Neural crest cell (in vitro differentiated cells): ENCODE measurements around the gene GPR157. TPM values are rescaled to one million over a fixed set of nuclear protein-coding genes. Genes with fewer than 3 reads are reported as not detected.

Source experiments
- DNase-seq: peaks from one replicate; pipeline ENCODE4 v3.0.0; 2021; ENCODE audit warnings: low read depth, mixed read lengths, low spot score
- H3K27ac Mint-ChIP-seq: one replicate; pipeline ENCODE4 v1.8.0; 2021; ENCODE audit warnings: mild to moderate bottlenecking, mixed read lengths; ENCODE audit not compliant: unreplicated experiment
- H3K27me3 Mint-ChIP-seq: 2 replicates; pipeline ENCODE4 v1.8.0; 2021; ENCODE audit warnings: low read depth, mild to moderate bottlenecking, mixed read lengths
- H3K36me3 Mint-ChIP-seq: 2 replicates; pipeline ENCODE4 v1.8.0; 2021; ENCODE audit warnings: low read depth, mild to moderate bottlenecking, mixed read lengths
- H3K4me1 Mint-ChIP-seq: 2 replicates; pipeline ENCODE4 v1.8.0; 2021; ENCODE audit warnings: mixed read lengths
- H3K4me3 Mint-ChIP-seq: one replicate; pipeline ENCODE4 v1.8.0; 2021; ENCODE audit warnings: mild to moderate bottlenecking, mixed read lengths
- H3K9me3 Mint-ChIP-seq: 2 replicates; pipeline ENCODE4 v1.8.0; 2021; ENCODE audit warnings: mixed read lengths
- total RNA-seq: library from RNA; stranded (reverse); gene quantifications from 2 replicates; pipeline ENCODE4 v1.2.1, GENCODE V29; 2021
- TF ChIP-seq, protein P1 (sequence below): fragments of 200-600 bp; sonication (generic); conservative IDR thresholded peaks from 2 replicates; pipeline ENCODE4 v1.5.0; 2021; ENCODE audit warnings: antibody characterized with exemption, mild to moderate bottlenecking

GPR157 gene
- total RNA-seq, 1 donor from 2014 or later, result 1.9 TPM

DNA sequence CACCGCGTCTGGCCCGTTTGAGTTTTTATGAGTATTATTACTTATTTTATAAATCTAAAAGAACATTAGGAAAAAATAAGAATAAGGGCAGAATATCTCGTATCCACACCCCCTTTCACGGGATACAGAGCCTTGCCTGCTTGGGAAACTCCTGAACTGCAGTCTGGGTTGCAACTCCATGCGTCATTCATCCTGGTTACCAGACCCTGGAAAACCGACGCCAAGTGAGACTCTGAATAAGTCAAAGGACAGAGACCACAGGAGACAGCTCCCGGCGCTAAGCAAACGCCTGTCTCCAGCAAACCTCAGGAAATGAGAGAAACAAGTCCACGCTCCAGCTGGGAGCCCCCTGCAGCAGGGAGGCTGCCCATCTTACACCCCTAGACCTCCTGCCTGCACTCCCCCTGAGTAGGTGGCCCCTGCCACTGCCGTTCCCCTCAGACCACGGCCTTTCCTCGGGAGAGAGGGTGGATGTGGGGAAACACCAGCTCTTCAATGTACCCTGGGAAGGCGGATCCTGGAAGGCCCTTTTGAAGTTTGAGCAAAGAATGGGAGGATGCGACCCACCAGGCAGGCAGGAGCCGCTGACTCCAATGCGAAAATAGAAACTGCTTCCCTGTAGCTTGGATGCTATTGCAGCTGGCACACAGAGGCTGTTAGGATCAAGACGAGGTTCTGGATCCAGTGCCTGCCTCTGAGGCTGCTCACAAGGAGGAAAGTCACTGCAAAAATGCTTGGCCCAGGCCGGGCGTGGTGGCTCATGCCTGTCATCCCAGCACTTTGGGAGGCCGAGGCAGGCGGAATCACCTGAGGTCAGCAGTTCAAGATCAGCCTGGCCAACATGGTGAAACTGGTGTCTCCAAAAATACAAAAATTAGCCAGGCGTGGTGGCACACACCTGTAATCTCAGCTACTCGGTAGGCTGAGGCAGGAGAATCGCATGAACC lies 37.7 kb upstream of the GPR157 start:
- H3K27ac Mint-ChIP-seq, result no peak overlapping the region
- peaks cover 3% of the 10 kb centered on the region for H3K27me3 Mint-ChIP-seq
- DNase-seq, result no peak
- H3K36me3 Mint-ChIP-seq, result no peaks in the 10 kb centered on the region
- TF ChIP-seq, protein P1, sequence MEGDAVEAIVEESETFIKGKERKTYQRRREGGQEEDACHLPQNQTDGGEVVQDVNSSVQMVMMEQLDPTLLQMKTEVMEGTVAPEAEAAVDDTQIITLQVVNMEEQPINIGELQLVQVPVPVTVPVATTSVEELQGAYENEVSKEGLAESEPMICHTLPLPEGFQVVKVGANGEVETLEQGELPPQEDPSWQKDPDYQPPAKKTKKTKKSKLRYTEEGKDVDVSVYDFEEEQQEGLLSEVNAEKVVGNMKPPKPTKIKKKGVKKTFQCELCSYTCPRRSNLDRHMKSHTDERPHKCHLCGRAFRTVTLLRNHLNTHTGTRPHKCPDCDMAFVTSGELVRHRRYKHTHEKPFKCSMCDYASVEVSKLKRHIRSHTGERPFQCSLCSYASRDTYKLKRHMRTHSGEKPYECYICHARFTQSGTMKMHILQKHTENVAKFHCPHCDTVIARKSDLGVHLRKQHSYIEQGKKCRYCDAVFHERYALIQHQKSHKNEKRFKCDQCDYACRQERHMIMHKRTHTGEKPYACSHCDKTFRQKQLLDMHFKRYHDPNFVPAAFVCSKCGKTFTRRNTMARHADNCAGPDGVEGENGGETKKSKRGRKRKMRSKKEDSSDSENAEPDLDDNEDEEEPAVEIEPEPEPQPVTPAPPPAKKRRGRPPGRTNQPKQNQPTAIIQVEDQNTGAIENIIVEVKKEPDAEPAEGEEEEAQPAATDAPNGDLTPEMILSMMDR, result no peak
- H3K9me3 Mint-ChIP-seq, result no peaks in the 10 kb centered on the region
- H3K4me1 Mint-ChIP-seq, result peaks cover 20% of the 10 kb centered on the region
- H3K4me3 Mint-ChIP-seq, result no peak overlapping the region

DNA sequence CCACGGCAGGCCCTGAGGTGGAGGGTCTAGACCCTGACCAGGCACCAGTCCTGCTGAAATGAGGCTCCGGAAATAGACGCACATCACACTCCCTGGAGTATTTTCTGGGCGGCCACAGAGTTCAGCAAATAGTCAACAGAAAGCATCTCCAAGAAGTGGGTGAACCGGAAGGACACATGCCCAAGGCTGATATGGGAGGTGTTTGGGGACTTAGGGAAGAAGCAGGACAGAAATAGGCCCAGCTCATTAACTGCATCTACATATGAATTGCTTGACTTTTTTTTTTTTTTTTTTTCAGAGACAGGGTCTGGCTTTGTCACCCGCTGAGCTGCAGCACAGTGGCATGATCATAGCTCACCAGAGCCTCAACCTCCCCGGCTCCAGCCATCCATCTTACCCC lies 36.5 kb upstream of the GPR157 start:
- H3K36me3 Mint-ChIP-seq, result no peaks in the 10 kb centered on the region
- peaks cover 3% of the 10 kb centered on the region for H3K27me3 Mint-ChIP-seq
- H3K4me1 Mint-ChIP-seq, result peaks cover 14% of the 10 kb centered on the region
- H3K4me3 Mint-ChIP-seq, result no peak overlapping the region
- DNase-seq, result no peak
- H3K9me3 Mint-ChIP-seq, result no peaks in the 10 kb centered on the region
- H3K27ac Mint-ChIP-seq, result no peak overlapping the region
- TF ChIP-seq, protein P1, result no peak

DNA sequence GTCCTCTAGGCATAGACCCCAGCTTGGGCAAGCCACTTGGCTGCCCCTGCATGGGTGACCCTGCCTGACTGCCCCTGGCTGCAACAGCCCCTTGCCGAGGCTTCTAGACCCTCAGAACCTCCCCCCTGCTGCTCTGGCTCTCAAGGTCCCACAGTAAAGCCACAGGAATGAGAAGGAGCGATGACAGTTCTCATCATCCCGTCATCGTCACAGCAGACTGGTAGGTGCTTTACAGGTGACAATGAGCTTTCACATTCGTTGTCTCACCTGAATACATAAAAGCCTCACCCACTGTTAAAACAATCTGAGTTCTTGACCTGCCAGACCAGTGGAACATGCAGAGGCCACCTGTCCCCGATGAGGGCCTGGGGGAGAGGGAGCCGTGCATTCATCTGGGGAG lies 36.0 kb upstream of the GPR157 start:
- no peak for DNase-seq
- H3K27ac Mint-ChIP-seq, result no peak overlapping the region
- no peaks in the 10 kb centered on the region for H3K9me3 Mint-ChIP-seq
- H3K4me3 Mint-ChIP-seq, result no peak overlapping the region
- peaks cover 14% of the 10 kb centered on the region for H3K4me1 Mint-ChIP-seq
- no peaks in the 10 kb centered on the region for H3K36me3 Mint-ChIP-seq
- peaks cover 3% of the 10 kb centered on the region for H3K27me3 Mint-ChIP-seq
- TF ChIP-seq, protein P1, result no peak

DNA sequence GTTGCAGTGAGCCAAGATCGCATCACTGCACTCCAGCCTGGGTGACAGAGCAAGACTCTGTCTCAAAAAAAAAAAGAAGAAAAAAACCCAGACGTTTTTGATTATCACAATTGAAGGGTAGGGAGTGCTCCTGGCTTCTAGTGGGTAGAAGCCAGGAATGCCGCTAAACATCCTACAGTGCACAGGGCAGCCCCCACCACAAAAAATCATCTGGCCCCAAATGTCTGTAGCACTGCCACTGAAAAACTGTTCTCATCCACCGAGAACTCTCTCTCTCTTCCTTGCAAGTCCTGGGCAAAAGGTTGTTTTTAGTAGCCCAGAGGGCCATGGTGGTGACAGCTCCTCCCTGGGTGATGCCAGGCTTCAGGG lies 35.6 kb upstream of the GPR157 start:
- no peak overlapping the region for H3K27ac Mint-ChIP-seq
- H3K4me1 Mint-ChIP-seq, result peaks cover 14% of the 10 kb centered on the region
- TF ChIP-seq, protein P1, result no peak

DNA sequence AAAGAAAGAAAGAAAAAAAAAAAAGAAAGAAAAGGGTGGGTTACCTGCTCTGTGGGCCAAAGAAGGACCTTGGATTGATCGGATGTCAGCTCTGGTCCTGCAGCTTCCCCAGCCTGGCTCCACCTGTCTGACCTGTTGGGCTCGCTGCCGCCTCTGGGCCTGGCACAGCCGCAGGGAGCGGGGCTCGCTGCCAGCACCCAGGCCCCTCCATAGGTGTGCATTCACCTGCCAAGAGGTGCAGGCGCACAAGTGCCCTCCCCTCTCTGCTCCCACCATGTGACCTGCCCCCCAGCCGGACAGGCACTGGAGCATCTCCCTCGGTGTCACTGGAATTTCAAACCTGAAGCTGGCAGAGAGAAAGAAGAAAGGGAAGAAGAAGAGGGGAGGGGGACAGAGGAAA lies 33.1 kb upstream of the GPR157 start:
- peak overlapping the region; percentile 71 for H3K27ac Mint-ChIP-seq
- no peaks in the 10 kb centered on the region for H3K9me3 Mint-ChIP-seq
- H3K4me3 Mint-ChIP-seq, result no peak overlapping the region
- TF ChIP-seq, protein P1, result no peak
- no peaks in the 10 kb centered on the region for H3K36me3 Mint-ChIP-seq
- peaks cover 3% of the 10 kb centered on the region for H3K27me3 Mint-ChIP-seq
- H3K4me1 Mint-ChIP-seq, result peaks cover 14% of the 10 kb centered on the region
- no peak for DNase-seq

More for the DNA sequence above, 35.6 kb upstream of the GPR157 start:
- Mint-ChIP-seq H3K36me3 (no peaks in the 10 kb centered on the region), H3K9me3 (no peaks in the 10 kb centered on the region), H3K27me3 (peaks cover 3% of the 10 kb centered on the region), H3K4me3 (no peak overlapping the region)
- DNase-seq, result no peak
